ENCODE data around the gene CMTM6. TPM values are rescaled to one million over a fixed set of nuclear protein-coding genes. Genes with fewer than 3 reads are reported as not detected.
"Not testable (repeated sequence)": the region's sequence is repeated elsewhere in the genome, so short reads cannot be mapped to it uniquely, and the experiment has no call there.

Gene CMTM6
- total RNA-seq, 1 donor from 2014 or later = 70.2 TPM

DNA sequence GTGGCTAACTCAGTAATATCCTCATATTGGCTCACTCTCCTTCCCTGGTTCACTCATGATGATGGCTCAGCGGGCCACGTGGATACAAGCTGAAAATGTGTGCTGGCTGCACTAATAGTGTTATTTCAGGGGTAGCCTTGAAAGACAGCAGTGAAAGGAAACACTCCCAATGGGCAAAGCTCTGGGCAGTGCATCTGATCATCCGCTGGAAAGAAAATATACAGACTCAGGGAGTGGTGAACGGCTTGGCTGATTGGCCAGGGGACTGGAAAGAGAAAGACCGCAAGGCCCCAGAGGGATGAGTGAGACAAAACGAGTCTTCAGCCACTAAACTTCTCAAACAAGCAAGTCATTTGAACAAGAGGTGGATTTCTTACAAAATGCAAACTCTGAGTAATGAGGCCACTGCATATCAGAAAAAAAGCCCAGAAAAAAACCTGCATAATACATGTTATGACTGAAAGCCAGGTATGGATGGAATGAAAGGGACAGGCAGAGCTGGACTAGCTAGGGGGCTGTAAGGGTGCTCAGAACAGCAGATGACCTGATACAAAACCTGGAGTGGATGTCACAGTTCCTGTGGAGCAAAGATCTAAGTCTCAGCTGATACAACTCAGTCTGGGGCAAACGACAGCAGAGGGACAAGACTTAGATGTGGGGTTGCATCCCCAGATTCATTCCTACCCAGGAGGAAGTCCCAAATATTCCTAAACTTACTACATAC is 33.3 kb downstream of the CMTM6 start:
- Histone ChIP-seq H3K4me2 (no peak overlapping the region), H3F3A (ENCODE audit: low read depth) (peaks cover 2% of the 10 kb centered on the region), H3K9ac (no peak overlapping the region), H3K27ac (no peak overlapping the region), H3K79me2 (ENCODE audit: low read depth) (no peaks in the 10 kb centered on the region), H3K4me3 (no peak overlapping the region), H2AFZ (replicated peaks) (no peak overlapping the region), H3K36me3 (no peaks in the 10 kb centered on the region), H4K20me1 (ENCODE audit: low read depth) (peaks cover 3% of the 10 kb centered on the region), H3K4me1 (peaks cover 3% of the 10 kb centered on the region), H3K9me3 (ENCODE audit: low read depth) (no peaks in the 10 kb centered on the region), H3K27me3 (no peaks in the 10 kb centered on the region)
- TF ChIP-seq CTCF (IDR thresholded peaks at IDR 0.05) (no peak), EZH2phosphoT487 (IDR thresholded peaks at IDR 0.05) (no peak), EZH2 (IDR thresholded peaks at IDR 0.05) (no peak)
- Mint-ChIP-seq H3K27me3 (ENCODE audit: insufficient read depth, low read depth) (peaks cover 4% of the 10 kb centered on the region), H3K4me3 (no peak overlapping the region), H3K9me3 (no peaks in the 10 kb centered on the region), H3K36me3 (peaks cover 22% of the 10 kb centered on the region), H3K27ac (no peak overlapping the region), H3K4me1 (peaks cover 26% of the 10 kb centered on the region)
- no peak for DNase-seq (ENCODE audit: low spot score)

- Histone ChIP-seq H3K4me1 (peaks cover 8% of the 10 kb centered on the region), H4K20me1 (ENCODE audit: low read depth) (peaks cover 3% of the 10 kb centered on the region), H3K9ac (no peak overlapping the region), H3K27me3 (no peaks in the 10 kb centered on the region), H3K4me2 (peak overlapping the region; percentile 64), H3K27ac (no peak overlapping the region), H3K4me3 (no peak overlapping the region), H3K79me2 (ENCODE audit: low read depth) (no peaks in the 10 kb centered on the region), H3K9me3 (ENCODE audit: low read depth) (no peaks in the 10 kb centered on the region), H2AFZ (replicated peaks) (no peak overlapping the region), H3K36me3 (no peaks in the 10 kb centered on the region), H3F3A (ENCODE audit: low read depth) (peaks cover 2% of the 10 kb centered on the region)
- H3K4me3 Mint-ChIP-seq = no peak overlapping the region
- TF ChIP-seq CTCF (IDR thresholded peaks at IDR 0.05) (peak; percentile 99), EZH2 (IDR thresholded peaks at IDR 0.05) (no peak)
- no peak overlapping the region for H3K27ac Mint-ChIP-seq
- peaks cover 4% of the 10 kb centered on the region for H3K27me3 Mint-ChIP-seq (ENCODE audit: insufficient read depth, low read depth)
- H3K36me3 Mint-ChIP-seq = peaks cover 12% of the 10 kb centered on the region
- H3K9me3 Mint-ChIP-seq = no peaks in the 10 kb centered on the region
- H3K4me1 Mint-ChIP-seq = peaks cover 26% of the 10 kb centered on the region
- peak; percentile 85 for DNase-seq (ENCODE audit: low spot score)
Measured at GRCh38 chr3:32467333-32468070, 35.1 kb downstream of the CMTM6 start.

DNA sequence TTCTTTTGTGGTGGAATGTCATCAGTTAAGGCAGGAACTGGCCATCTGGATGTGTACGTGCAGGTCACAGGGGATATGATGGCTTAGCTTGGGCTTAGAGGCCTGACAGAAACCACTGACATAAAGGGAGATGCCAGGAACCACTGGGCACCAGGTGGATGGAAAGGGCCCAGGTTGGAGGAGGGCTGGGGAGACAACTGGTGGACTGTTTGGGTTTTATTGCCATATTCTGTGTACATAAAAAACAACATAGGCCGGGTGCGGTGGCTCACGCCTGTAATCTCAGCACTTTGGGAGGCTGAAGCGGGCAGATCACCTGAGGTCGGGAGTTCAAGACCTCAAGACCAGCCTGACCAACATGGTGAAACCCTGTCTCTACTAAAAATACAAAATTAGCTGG is 35.8 kb downstream of the CMTM6 start:
- not testable (repeated sequence) for H4K20me1 ChIP-seq (ENCODE audit: low read depth); H3K27me3 Mint-ChIP-seq (ENCODE audit: insufficient read depth, low read depth); H3K9me3 ChIP-seq (ENCODE audit: low read depth); H3K27ac Mint-ChIP-seq; H3K4me2 ChIP-seq; H3K9me3 Mint-ChIP-seq; H3K36me3 ChIP-seq; H2AFZ ChIP-seq (replicated peaks); H3F3A ChIP-seq (ENCODE audit: low read depth); H3K27ac ChIP-seq; H3K27me3 ChIP-seq; H3K79me2 ChIP-seq (ENCODE audit: low read depth); DNase-seq (ENCODE audit: low spot score); H3K4me3 Mint-ChIP-seq; H3K4me3 ChIP-seq; H3K9ac ChIP-seq
- H3K36me3 Mint-ChIP-seq = peaks cover 10% of the 10 kb centered on the region
- H3K4me1 ChIP-seq = peaks cover 15% of the 10 kb centered on the region
- peaks cover 26% of the 10 kb centered on the region for H3K4me1 Mint-ChIP-seq

- H2AFZ ChIP-seq (replicated peaks); H3K27ac Mint-ChIP-seq; H3K4me3 ChIP-seq; DNase-seq (ENCODE audit: low spot score); H3K27ac ChIP-seq; H3K9me3 ChIP-seq (ENCODE audit: low read depth); H3K27me3 Mint-ChIP-seq (ENCODE audit: insufficient read depth, low read depth); H3K36me3 ChIP-seq; H3K27me3 ChIP-seq; H3K4me2 ChIP-seq; H3K9me3 Mint-ChIP-seq; H3K79me2 ChIP-seq (ENCODE audit: low read depth); H3K9ac ChIP-seq; H3K4me3 Mint-ChIP-seq: not testable (repeated sequence)
- Histone ChIP-seq H4K20me1 (ENCODE audit: low read depth) (peaks cover 15% of the 10 kb centered on the region), H3K4me1 (peaks cover 34% of the 10 kb centered on the region), H3F3A (ENCODE audit: low read depth) (peaks cover 12% of the 10 kb centered on the region)
- Mint-ChIP-seq H3K4me1 (peaks cover 21% of the 10 kb centered on the region), H3K36me3 (peaks cover 10% of the 10 kb centered on the region)
Measured at GRCh38 chr3:32464726-32465125, 37.9 kb downstream of the CMTM6 start.

DNA sequence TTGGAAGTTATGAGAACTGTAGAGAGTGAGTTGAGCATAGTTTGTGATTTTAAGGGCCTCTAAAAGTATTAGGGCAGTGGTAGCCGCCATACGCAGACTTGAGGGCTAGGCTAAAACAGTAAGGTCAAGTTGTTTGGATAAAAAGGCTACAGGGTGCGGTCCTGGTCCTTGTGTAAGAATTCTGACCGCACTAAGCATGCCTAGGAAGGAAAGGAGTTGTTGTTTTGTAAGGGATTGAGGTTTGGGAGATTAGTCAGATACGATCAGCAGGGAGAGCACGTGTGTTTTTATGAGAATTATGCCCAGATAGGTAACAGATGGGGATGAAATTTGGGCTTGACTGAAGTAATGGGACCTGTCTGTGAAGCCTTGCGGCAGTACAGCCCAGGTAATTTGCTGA is 39.2 kb downstream of the CMTM6 start:
- H3K27me3 ChIP-seq = not testable (repeated sequence)
- peaks cover 10% of the 10 kb centered on the region for H3K36me3 Mint-ChIP-seq
- H4K20me1 ChIP-seq (ENCODE audit: low read depth) = peaks cover 19% of the 10 kb centered on the region

GRCh38 chr3:32462191-32462986 is 40.3 kb downstream of the CMTM6 start:
- peaks cover 13% of the 10 kb centered on the region for H3K36me3 Mint-ChIP-seq
- not testable (repeated sequence) for H3K79me2 ChIP-seq (ENCODE audit: low read depth); H3K4me2 ChIP-seq; H3K27me3 ChIP-seq; H3K9ac ChIP-seq; DNase-seq (ENCODE audit: low spot score); H3K4me3 ChIP-seq; H3K27me3 Mint-ChIP-seq (ENCODE audit: insufficient read depth, low read depth); H3K9me3 ChIP-seq (ENCODE audit: low read depth); H3K36me3 ChIP-seq; H3K27ac ChIP-seq; H3K9me3 Mint-ChIP-seq; H3K27ac Mint-ChIP-seq; H3K4me3 Mint-ChIP-seq; H2AFZ ChIP-seq (replicated peaks)
- peaks cover 17% of the 10 kb centered on the region for H3F3A ChIP-seq (ENCODE audit: low read depth)
- peaks cover 21% of the 10 kb centered on the region for H3K4me1 Mint-ChIP-seq
- H4K20me1 ChIP-seq (ENCODE audit: low read depth) = peaks cover 19% of the 10 kb centered on the region
- peaks cover 39% of the 10 kb centered on the region for H3K4me1 ChIP-seq

More for the DNA sequence above, 39.2 kb downstream of the CMTM6 start:
- peaks cover 19% of the 10 kb centered on the region for H3K4me1 Mint-ChIP-seq
- H3K9me3 Mint-ChIP-seq; H3K36me3 ChIP-seq; H3K9ac ChIP-seq; H3K27me3 Mint-ChIP-seq (ENCODE audit: insufficient read depth, low read depth); H3K9me3 ChIP-seq (ENCODE audit: low read depth); H3K4me2 ChIP-seq; H2AFZ ChIP-seq (replicated peaks); H3K4me3 Mint-ChIP-seq; H3K27ac Mint-ChIP-seq; H3K27ac ChIP-seq; DNase-seq (ENCODE audit: low spot score); H3K79me2 ChIP-seq (ENCODE audit: low read depth); H3K4me3 ChIP-seq: not testable (repeated sequence)
- H3F3A ChIP-seq (ENCODE audit: low read depth) = peaks cover 17% of the 10 kb centered on the region
- H3K4me1 ChIP-seq = peaks cover 39% of the 10 kb centered on the region
